Activated B cell treated with CpG ODN at 0.5 μM for 24 hours (primary cell): ENCODE data around the gene ANAPC16. TPM values are rescaled to one million over a fixed set of nuclear protein-coding genes. Genes with fewer than 3 reads are reported as not detected.

Experiments
- ATAC-seq: fragments of 200-7000 bp; cut with Tn5 transposase; one replicate; pipeline ENCODE4 v1.10.0; 2021; ENCODE audit warnings: low read depth, mild to moderate bottlenecking, moderate library complexity
- CTCF ChIA-PET: fragments of 350-600 bp; sonication (Branson Sonifier 250); formaldehyde crosslinking; loops from one replicate; lab custom pipeline; 2021; ENCODE audit warnings: antibody characterized with exemption; lab: Charles Lee
- POLR2A ChIA-PET: fragments of 350-600 bp; sonication (Branson Sonifier 250); formaldehyde crosslinking; loops from one replicate; lab custom pipeline; 2021; ENCODE audit warnings: antibody characterized with exemption; lab: Charles Lee
- DNase-seq: peaks from one replicate; pipeline ENCODE4 v3.0.0; 2022
- H3K27ac Mint-ChIP-seq: one replicate; pipeline ENCODE4 v1.8.0; 2020; ENCODE audit warnings: mixed read lengths
- H3K27me3 Mint-ChIP-seq: one replicate; pipeline ENCODE4 v1.8.0; 2021; ENCODE audit warnings: mixed read lengths
- H3K36me3 Mint-ChIP-seq: one replicate; pipeline ENCODE4 v1.8.0; 2021; ENCODE audit warnings: low read depth, mixed read lengths
- H3K4me1 Mint-ChIP-seq: one replicate; pipeline ENCODE4 v1.8.0; 2021; ENCODE audit warnings: mixed read lengths
- H3K4me3 Mint-ChIP-seq: one replicate; pipeline ENCODE4 v1.8.0; 2020; ENCODE audit warnings: mild to moderate bottlenecking, mixed read lengths
- H3K9me3 Mint-ChIP-seq: one replicate; pipeline ENCODE4 v1.8.0; 2020; ENCODE audit warnings: mixed read lengths
- intact Hi-C: fragments of 100-400 bp; cut with micrococcal nuclease; formaldehyde crosslinking; loops from one replicate; pipeline ENCODE4 v1.15.1; 2024
- total RNA-seq: library from RNA; stranded (reverse); gene quantifications from 2 replicates; pipeline ENCODE4 v1.2.3, GENCODE V29; 2022
- TF ChIP-seq, protein P1 (sequence below): fragments of 200-600 bp; IDR thresholded peaks from one replicate; pipeline ENCODE4 v1.8.0; 2022; ENCODE audit warnings: antibody characterized with exemption, mild to moderate bottlenecking

The ANAPC16 gene
- total RNA-seq, 1 donor from 2014 or later = 137 TPM

DNA sequence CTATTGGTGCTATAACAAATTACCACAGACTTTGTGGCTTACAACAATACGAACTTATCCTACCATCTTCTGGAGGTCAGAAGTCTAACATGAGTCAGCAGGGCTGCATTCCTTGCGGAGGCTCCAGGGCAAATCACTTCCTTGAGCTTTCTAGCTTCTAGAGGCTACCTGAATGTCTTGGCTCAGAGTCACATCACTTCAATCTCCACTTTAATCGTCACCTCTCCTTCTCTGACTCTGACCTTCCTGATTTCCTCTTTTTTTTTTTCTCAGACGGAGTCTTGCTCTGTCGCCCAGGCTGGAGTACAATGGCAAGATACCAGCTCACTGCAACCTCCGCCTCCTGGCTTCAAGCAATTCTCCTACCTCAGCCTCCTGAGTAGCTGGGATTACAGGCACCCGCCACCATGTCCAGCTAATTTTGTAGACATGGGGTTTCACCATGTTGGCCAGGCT, 44.6 kb upstream of the ANAPC16 start:
- POLR2A ChIA-PET = no interaction called here

DNA sequence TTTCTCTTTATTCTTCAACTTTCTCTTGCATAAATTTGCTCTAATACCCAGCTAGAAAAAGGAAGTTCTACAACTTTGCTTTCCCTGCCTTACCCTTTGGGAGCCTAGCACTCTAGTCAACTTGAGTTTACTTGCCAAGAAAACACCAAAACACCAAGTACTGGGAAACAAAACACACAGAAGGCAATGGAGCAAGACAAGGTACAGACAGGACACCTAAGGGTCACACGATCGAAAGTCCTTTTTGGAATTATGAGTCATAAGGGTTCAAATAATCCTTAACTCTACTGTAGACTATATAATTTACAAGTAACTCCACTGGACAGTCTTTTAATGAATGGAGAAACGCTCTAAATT, 42.6 kb upstream of the ANAPC16 start:
- DNase-seq = no peak
- no peaks in the 10 kb centered on the region for H3K9me3 Mint-ChIP-seq
- TF ChIP-seq, protein P1, sequence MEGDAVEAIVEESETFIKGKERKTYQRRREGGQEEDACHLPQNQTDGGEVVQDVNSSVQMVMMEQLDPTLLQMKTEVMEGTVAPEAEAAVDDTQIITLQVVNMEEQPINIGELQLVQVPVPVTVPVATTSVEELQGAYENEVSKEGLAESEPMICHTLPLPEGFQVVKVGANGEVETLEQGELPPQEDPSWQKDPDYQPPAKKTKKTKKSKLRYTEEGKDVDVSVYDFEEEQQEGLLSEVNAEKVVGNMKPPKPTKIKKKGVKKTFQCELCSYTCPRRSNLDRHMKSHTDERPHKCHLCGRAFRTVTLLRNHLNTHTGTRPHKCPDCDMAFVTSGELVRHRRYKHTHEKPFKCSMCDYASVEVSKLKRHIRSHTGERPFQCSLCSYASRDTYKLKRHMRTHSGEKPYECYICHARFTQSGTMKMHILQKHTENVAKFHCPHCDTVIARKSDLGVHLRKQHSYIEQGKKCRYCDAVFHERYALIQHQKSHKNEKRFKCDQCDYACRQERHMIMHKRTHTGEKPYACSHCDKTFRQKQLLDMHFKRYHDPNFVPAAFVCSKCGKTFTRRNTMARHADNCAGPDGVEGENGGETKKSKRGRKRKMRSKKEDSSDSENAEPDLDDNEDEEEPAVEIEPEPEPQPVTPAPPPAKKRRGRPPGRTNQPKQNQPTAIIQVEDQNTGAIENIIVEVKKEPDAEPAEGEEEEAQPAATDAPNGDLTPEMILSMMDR = no peak
- H3K4me3 Mint-ChIP-seq = no peak overlapping the region
- ChIA-PET CTCF (interaction anchor here (1.1 kb wide), 1 partner anchor 164 kb away, joined by 5 read pairs; no protein-coding TSS in a partner anchor), POLR2A (interaction anchor here (1.6 to 1.9 kb wide), 4 partner anchors 43 to 124 kb away, joined by 7 to 8 read pairs (median 8); partner anchors contain the start of genes ANAPC16 and ASCC1)
- H3K27me3 Mint-ChIP-seq = no peaks in the 10 kb centered on the region
- no peak for ATAC-seq
- H3K36me3 Mint-ChIP-seq = peaks cover 33% of the 10 kb centered on the region
- peaks cover 15% of the 10 kb centered on the region for H3K4me1 Mint-ChIP-seq
- intact Hi-C loops = loop anchor here (5.0 kb wide), 1 partner anchor 44 kb away; the partner anchor contains the start of genes ANAPC16 and ASCC1
- peak overlapping the region; percentile 13 for H3K27ac Mint-ChIP-seq

More for the DNA sequence above, 44.6 kb upstream of the ANAPC16 start:
- DNase-seq (no peak), ATAC-seq (no peak)
- CTCF ChIA-PET = no interaction called here
- no peak overlapping the region for H3K27ac Mint-ChIP-seq
- no peaks in the 10 kb centered on the region for H3K27me3 Mint-ChIP-seq
- no peaks in the 10 kb centered on the region for H3K9me3 Mint-ChIP-seq
- TF ChIP-seq, protein P1 = no peak
- H3K4me1 Mint-ChIP-seq = peaks cover 15% of the 10 kb centered on the region
- H3K4me3 Mint-ChIP-seq = no peak overlapping the region
- peaks cover 29% of the 10 kb centered on the region for H3K36me3 Mint-ChIP-seq
- intact Hi-C loops = loop anchor here (5.0 kb wide), 1 partner anchor 46 kb away; the partner anchor contains the start of genes ANAPC16 and ASCC1

DNA sequence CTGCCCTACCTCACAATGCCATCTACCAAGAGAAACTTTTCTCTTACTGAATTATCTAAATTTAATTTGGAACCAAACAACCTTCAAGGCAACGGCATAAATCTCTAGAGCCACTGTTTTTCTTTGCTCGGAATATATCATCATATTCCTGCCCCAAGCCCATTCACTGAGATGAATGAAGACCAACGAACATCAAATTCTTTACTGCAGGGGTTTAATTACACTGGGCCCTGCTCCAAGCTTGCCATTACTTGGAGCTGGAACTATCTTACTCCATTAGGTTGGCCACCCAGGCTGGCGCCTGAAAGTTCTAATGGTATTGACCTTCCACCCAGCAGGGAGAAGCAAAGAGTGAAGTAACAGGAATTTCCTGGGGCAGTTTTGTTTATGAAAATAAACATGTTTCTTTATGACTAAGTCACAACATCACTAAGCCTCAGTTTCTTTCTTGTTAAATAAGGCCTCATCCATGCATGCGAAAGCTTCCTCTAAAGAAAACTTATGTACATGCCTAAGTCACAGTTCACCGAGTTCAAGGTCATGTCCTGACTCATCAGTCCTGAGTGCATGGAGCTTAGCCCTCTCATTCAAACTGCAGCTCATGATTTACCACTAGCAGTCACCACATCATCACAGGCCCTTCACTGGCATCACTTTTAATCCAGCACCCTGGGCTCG, 42.1 kb upstream of the ANAPC16 start:
- intact Hi-C loops = loop anchor here (5.0 kb wide), 1 partner anchor 44 kb away; the partner anchor contains the start of genes ANAPC16 and ASCC1
- no peaks in the 10 kb centered on the region for H3K9me3 Mint-ChIP-seq
- peaks cover 15% of the 10 kb centered on the region for H3K4me1 Mint-ChIP-seq
- DNase-seq (no peak), ATAC-seq (peak; percentile 92)
- ChIA-PET POLR2A (interaction anchor here (0.6 to 1.9 kb wide), 8 partner anchors 8 to 158 kb away, joined by 3 to 8 read pairs (median 6); partner anchors contain the start of genes ANAPC16 and ASCC1), CTCF (interaction anchor here (1.0 to 1.4 kb wide), 3 partner anchors 153 to 166 kb away, joined by 3 to 5 read pairs (median 5); no protein-coding TSS in a partner anchor)
- H3K4me3 Mint-ChIP-seq = no peak overlapping the region
- H3K27me3 Mint-ChIP-seq = no peaks in the 10 kb centered on the region
- peaks cover 32% of the 10 kb centered on the region for H3K36me3 Mint-ChIP-seq
- TF ChIP-seq, protein P1 = no peak
- peak overlapping the region; percentile 22 for H3K27ac Mint-ChIP-seq

DNA sequence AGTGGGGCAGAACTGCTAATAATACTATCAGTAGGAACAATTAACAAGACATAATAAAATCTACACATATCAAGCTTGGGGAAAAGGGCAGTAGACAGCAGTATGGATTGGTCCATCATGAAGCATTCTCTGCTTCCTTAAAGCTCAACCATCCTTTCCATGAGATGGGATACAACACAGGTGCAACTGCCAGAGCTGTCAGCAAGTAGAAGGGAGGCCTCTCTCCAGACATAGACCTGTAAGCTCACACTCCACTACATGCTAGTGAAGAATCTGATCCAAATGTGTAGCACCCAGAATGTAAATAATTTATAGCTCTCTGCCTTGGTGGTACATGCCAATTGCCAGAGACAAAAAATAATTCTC, 41.5 kb upstream of the ANAPC16 start:
- Mint-ChIP-seq H3K27me3 (no peaks in the 10 kb centered on the region), H3K9me3 (no peaks in the 10 kb centered on the region), H3K36me3 (peaks cover 31% of the 10 kb centered on the region), H3K4me3 (no peak overlapping the region), H3K27ac (peak overlapping the region; percentile 46), H3K4me1 (peaks cover 15% of the 10 kb centered on the region)
- POLR2A ChIA-PET = interaction anchor here (0.6 to 1.9 kb wide), 8 partner anchors 9 to 159 kb away, joined by 3 to 8 read pairs (median 6); partner anchors contain the start of genes ANAPC16 and ASCC1
- intact Hi-C loops = loop anchor here (5.0 kb wide), 1 partner anchor 43 kb away; the partner anchor contains the start of genes ANAPC16 and ASCC1
- CTCF ChIA-PET = interaction anchor here (0.8 to 1.4 kb wide), 4 partner anchors 123 to 166 kb away, joined by 3 to 5 read pairs (median 4); no protein-coding TSS in a partner anchor
- ATAC-seq = no peak
- no peak for DNase-seq
- TF ChIP-seq, protein P1 = no peak

DNA sequence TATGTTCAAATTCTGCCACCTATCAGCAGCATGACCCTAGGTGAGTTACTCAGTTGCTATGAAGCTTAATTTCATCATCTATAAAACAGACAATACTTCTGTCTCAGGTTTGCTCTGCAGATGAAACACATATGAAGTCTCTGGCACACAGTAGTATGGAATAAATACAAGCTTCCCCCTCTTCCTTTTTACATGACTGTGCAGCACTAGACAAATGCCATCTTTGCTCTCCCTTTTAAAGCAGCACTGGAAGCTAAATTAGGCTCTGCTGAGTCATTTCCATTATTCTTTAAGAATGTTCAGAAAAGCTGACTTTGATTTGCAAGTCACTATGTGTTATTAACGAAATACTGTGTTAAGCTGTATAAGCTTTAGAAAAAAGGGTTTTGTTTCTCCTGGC, 40.7 kb upstream of the ANAPC16 start:
- TF ChIP-seq, protein P1 = no peak
- ChIA-PET POLR2A (interaction anchor here (1.3 to 1.4 kb wide), 2 partner anchors 10 to 40 kb away, joined by 3 to 4 read pairs; no protein-coding TSS in a partner anchor), CTCF (interaction anchor here (0.8 kb wide), 1 partner anchor 124 kb away, joined by 3 read pairs; no protein-coding TSS in a partner anchor)
- Mint-ChIP-seq H3K4me3 (no peak overlapping the region), H3K27me3 (no peaks in the 10 kb centered on the region), H3K4me1 (peaks cover 15% of the 10 kb centered on the region), H3K9me3 (no peaks in the 10 kb centered on the region), H3K36me3 (peaks cover 32% of the 10 kb centered on the region), H3K27ac (no peak overlapping the region)
- DNase-seq = no peak
- ATAC-seq = no peak
- intact Hi-C loops = no loop called here
